Panc1 (cell line): ENCODE measurements around the gene KLHDC9. TPM values are rescaled to one million over a fixed set of nuclear protein-coding genes. Genes with fewer than 3 reads are reported as not detected.

Experiments used
- ATAC-seq: fragments of 200-7000 bp; cut with Tn5 transposase; 2 replicates; pipeline ENCODE4 v1.9.1; 2020; ENCODE audit warnings: mild to moderate bottlenecking, moderate library complexity
- BruUV-seq: library from RNA; stranded (reverse); fragments of 400-500 nt; replicated peaks from 2 replicates; lab custom pipeline; 2021; lab: Mats Ljungman, UMichigan
- CTCF ChIA-PET: fragments of 300-600 bp; sonication (Branson Sonifier 250); formaldehyde crosslinking; loops from one replicate; lab custom pipeline; 2022; ENCODE audit warnings: antibody characterized with exemption; lab: Charles Lee
- POLR2A ChIA-PET: fragments of 300-600 bp; sonication (Branson Sonifier 250); formaldehyde crosslinking; loops from one replicate; lab custom pipeline; 2022; ENCODE audit warnings: antibody characterized with exemption; lab: Charles Lee
- DNase-seq: peaks from one replicate; pipeline ENCODE4 v3.0.0-alpha.2; 2010; ENCODE audit warnings: low read depth, low spot score
- H3K27ac ChIP-seq: 2 replicates; pipeline ENCODE4 v1.5.1; 2011; ENCODE audit warnings: mild to moderate bottlenecking, low read length, inconsistent platforms
- H3K27me3 ChIP-seq: fragments of 200-500 bp; sonication (Bioruptor generic); 2 replicates; pipeline ENCODE4 v1.6.0; 2014; ENCODE audit warnings: low read length, inconsistent platforms; ENCODE audit not compliant: control insufficient read depth, insufficient read depth
- H3K36me3 ChIP-seq: fragments of 200-500 bp; sonication (Bioruptor generic); 2 replicates; pipeline ENCODE4 v1.5.1; 2014; ENCODE audit warnings: inconsistent platforms, mild to moderate bottlenecking, low read length, moderate library complexity; ENCODE audit not compliant: control insufficient read depth, insufficient read depth
- H3K4me1 ChIP-seq: 2 replicates; pipeline ENCODE4 v1.5.1; 2011; ENCODE audit warnings: inconsistent platforms, mild to moderate bottlenecking, low read length, moderate library complexity; ENCODE audit not compliant: control insufficient read depth, insufficient read depth
- H3K4me3 ChIP-seq, 2 experiments: 2 replicates each; pipeline ENCODE4 v1.5.1; 2011 to 2012; ENCODE audit warnings: low read depth in 2 of 2, low read length in 2 of 2, mild to moderate bottlenecking in 2 of 2, inconsistent platforms in 1 of 2, moderate library complexity in 1 of 2
- H3K9me3 ChIP-seq: fragments of 200-500 bp; sonication (Bioruptor generic); 2 replicates; pipeline ENCODE4 v1.5.1; 2014; ENCODE audit warnings: low read depth, mild to moderate bottlenecking, inconsistent platforms, low read length, moderate library complexity; ENCODE audit not compliant: control insufficient read depth, insufficient read depth
- CTCF ChIP-seq: fragments of 450-650 bp; IDR thresholded peaks from 2 replicates; pipeline ENCODE4 v1.5.1; 2017; ENCODE audit warnings: mild to moderate bottlenecking
- POLR2AphosphoS5 ChIP-seq: IDR thresholded peaks from 2 replicates; pipeline ENCODE4 v1.6.1; 2012; ENCODE audit warnings: mild to moderate bottlenecking, low read depth, low read length, moderate library complexity
- REST ChIP-seq, 2 experiments: IDR thresholded peaks; 2 replicates each; pipeline ENCODE4 v1.6.1; 2011 to 2012; ENCODE audit warnings: low read depth in 2 of 2, control low read depth in 1 of 2, low read length in 1 of 2, mild to moderate bottlenecking in 1 of 2, moderate library complexity in 1 of 2; ENCODE audit not compliant: insufficient read depth in 1 of 2
- SIN3A ChIP-seq: IDR thresholded peaks from 2 replicates; pipeline ENCODE4 v1.6.1; 2012; ENCODE audit warnings: low read depth, mild to moderate bottlenecking, low read length, moderate library complexity, borderline replicate concordance; ENCODE audit not compliant: insufficient read depth
- TCF7L2 ChIP-seq: IDR thresholded peaks from 2 replicates; pipeline ENCODE4 v1.6.1; 2011; ENCODE audit warnings: mild to moderate bottlenecking, low read depth, low read length, inconsistent platforms
- in situ Hi-C: cut with HindIII; loops from 2 replicates; pipeline ENCODE4 v1.10.0; 2016; ENCODE audit warnings: low sequenced_read_pairs, low pct_unique_long_range_greater_than_20kb
- intact Hi-C: fragments of 100-400 bp; cut with micrococcal nuclease; formaldehyde crosslinking; loops from one replicate; pipeline ENCODE4 v1.10.0; 2022; ENCODE audit not compliant: unreplicated experiment
- total RNA-seq: library from RNA; stranded (reverse); gene quantifications from one replicate; pipeline ENCODE4 v1.2.1, GENCODE V29; 2021; ENCODE audit not compliant: unreplicated experiment

Gene KLHDC9
- total RNA-seq, 1 experiment from 2014 or later = 7.6 TPM

GRCh38 chr1:161080441-161081405, 17.4 kb upstream of the KLHDC9 start:
- DNase-seq = no peak
- no peak for ATAC-seq
- ChIA-PET CTCF (no interaction called here), POLR2A (interaction anchor here (0.6 kb wide), 1 partner anchor 74 kb away, joined by 4 read pairs; no protein-coding TSS in a partner anchor)
- H3K36me3 ChIP-seq = no peaks in the 10 kb centered on the region
- no TSS peak for BruUV-seq
- no peak for TF ChIP-seq CTCF
- TF ChIP-seq SIN3A = no peak
- no peak for TF ChIP-seq POLR2AphosphoS5
- no peak for TF ChIP-seq REST (IDR thresholded peaks at IDR 0.05; ENCODE audit: insufficient read depth in 1 of 2, low read depth in 2 of 2, low read length in 1 of 2)
- TF ChIP-seq TCF7L2 = no peak
- no peak overlapping the region for H3K4me3 ChIP-seq
- intact Hi-C loops = no loop called here
- in situ Hi-C loops = no loop called here
- no peaks in the 10 kb centered on the region for H3K9me3 ChIP-seq
- H3K27ac ChIP-seq = no peak overlapping the region
- H3K4me1 ChIP-seq = peaks cover 4% of the 10 kb centered on the region; the same call in 1 of the 2 replicates
- H3K27me3 ChIP-seq = no peaks in the 10 kb centered on the region

- BruUV-seq = no TSS peak
- no peaks in the 10 kb centered on the region for H3K9me3 ChIP-seq
- in situ Hi-C loops (no loop called here), intact Hi-C loops (no loop called here)
- no peaks in the 10 kb centered on the region for H3K36me3 ChIP-seq
- ChIA-PET CTCF (interaction anchor here (0.6 kb wide), 1 partner anchor 32 kb away, joined by 4 read pairs; no protein-coding TSS in a partner anchor), POLR2A (interaction anchor here (0.6 kb wide), 1 partner anchor 73 kb away, joined by 4 read pairs; no protein-coding TSS in a partner anchor)
- no peaks in the 10 kb centered on the region for H3K27me3 ChIP-seq
- peaks cover 4% of the 10 kb centered on the region; the same call in 1 of the 2 replicates for H3K4me1 ChIP-seq
- H3K4me3 ChIP-seq = no peak overlapping the region
- DNase-seq (no peak), ATAC-seq (no peak)
- TF ChIP-seq CTCF = no peak
- no peak for TF ChIP-seq REST (IDR thresholded peaks at IDR 0.05; ENCODE audit: insufficient read depth in 1 of 2, low read depth in 2 of 2, low read length in 1 of 2)
- H3K27ac ChIP-seq = no peak overlapping the region
Measured at GRCh38 chr1:161081519-161081918, 16.6 kb upstream of the KLHDC9 start.
